Measurements from ENCODE around the gene SS18.

Gene SS18

DNA sequence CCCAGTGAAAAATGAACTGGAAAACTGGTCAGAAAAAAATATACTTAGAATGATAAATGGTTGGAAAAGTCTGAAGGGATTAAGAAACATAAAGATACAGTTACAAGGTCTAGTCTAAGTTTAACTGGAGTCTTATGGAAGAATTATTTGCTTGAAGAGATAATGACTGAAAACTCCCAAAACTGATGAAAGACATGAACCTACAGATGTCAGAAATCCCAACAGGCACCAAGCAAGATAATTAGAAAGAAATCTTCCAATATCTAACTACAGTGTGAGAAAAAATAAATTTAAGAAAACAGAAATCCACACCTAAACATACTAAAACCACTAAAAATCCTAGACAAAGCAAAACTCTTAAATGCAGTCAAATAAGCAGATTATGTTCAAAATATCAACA is 19.4 kb downstream of the SS18 start:
- DNase-seq, result no peak

DNA sequence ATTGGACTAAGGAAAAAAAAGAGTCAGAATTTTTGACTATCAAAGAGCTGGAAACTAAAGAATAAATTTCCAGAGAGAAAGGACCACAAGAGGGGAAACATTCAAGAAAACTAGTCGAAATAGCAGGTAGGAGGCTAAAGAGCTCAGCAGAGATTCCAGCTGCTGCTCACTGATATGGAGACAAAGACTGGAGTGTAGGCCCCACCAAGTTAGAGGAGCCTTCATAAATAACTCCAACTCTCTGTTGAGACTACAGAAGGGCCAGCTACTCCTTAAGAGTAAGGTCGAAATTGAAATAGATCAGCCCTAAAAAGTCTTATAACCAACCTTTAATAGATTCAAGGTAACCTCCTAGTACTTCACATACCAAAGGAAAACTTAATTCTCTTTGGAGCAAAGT is 31.1 kb downstream of the SS18 start:
- DNase-seq, result no peak

DNA sequence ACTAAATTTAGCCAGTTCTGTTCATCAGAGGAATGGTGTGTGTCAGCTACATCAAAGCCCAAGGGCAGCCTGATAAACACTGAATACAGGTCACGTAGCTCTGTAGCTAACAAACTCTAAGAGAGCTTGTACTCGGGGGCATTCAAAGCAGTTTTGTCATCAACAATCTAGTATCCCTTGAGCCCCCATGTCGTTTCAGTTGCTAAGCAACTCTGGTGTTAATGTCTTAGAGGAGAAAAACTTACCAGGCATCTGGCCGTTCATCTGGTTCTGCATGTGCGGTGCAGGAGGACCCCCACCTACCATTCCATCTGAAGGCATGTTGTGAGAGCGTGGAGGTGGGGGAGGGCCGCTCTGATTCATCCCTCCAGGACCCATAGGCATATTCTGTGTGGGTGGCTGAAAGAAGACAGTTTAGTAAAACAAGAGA is 33.1 kb downstream of the SS18 start:
- peak; percentile 2 to 11 for DNase-seq

DNA sequence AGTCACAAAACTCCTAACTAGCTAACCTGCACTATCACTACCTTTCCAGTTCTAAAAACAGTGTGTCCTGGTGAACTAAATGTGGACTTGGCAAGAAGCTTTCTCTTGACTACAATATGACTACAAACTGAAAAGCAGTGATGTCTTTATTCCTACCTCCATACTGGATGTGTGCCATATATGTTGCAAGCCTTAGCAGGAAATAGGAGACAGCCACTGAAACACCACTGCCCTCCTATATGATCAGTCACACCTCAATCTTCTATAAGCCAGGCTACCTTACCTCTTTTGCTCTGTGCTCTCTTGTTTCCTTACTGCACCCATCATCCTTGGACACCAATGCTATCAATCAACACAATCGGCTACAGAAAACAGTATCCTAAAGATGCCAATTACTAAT is 34.1 kb downstream of the SS18 start:
- DNase-seq, result no peak

DNA sequence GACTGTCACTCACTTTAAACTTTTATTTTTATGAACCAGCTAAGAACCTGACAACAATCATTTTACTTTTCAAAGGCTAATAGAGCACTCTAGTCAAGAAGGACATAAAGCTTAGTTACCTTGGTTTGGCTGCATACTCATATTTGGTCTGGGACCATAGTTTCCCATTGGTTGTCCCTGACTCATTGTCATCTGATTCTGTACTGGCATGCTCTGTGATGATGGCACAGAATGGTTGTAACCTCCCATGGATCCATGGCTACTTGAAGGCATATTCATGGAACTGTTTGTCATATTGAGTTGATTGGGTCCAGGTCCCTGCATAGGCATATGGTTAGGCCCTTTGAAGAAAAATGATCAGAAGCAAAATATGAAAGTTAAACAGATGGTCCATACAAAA is 37.9 kb downstream of the SS18 start:
- no peak for DNase-seq

DNA sequence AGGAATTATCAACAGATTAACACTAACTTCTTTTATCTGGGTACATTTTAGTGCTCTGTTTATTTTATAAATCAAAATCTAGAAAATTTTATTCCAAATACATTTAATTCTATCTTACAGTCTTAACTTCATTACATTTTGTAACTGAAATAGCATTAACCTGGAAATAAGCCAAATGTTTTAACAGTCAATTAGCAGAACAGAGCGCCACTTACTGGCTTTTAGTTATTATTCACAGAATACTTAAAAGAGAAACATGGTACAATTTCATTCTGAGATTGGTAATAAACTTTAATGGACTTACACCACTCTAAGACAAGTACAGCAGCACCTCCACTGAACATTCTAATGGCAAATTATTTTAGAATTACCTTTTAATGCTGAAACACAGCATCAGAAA is 38.6 kb downstream of the SS18 start:
- no peak for DNase-seq

DNA sequence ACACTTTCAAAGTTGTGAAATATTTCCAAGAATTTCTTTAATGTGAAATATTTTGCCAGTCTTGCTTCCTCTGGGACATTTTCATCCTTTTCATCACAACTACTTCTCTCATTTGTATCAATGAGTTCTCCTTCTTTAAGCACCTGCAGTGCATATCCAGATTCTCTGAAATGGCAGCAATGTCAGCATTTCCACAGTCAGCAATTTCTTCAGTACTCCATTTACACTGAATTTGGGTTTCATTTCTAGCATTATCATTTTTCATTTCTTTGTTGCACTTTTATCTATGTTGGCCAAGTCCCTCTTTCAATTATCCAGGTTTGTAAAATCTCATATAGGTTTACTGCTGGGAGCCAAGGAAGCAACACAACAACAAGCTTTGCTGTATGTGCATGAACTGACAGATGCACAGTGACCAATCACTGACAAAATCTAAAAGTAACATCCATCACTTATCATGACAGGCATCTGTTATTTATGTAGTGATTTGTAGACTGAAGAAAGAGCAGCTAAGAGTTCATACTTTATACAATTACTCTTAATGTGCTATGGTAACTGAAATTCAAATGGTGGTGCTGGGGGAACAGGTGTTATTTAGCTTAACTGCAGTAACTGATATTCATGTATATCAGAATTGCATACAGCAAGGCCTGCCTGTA is 43.9 kb downstream of the SS18 start:
- DNase-seq, result no peak

DNA sequence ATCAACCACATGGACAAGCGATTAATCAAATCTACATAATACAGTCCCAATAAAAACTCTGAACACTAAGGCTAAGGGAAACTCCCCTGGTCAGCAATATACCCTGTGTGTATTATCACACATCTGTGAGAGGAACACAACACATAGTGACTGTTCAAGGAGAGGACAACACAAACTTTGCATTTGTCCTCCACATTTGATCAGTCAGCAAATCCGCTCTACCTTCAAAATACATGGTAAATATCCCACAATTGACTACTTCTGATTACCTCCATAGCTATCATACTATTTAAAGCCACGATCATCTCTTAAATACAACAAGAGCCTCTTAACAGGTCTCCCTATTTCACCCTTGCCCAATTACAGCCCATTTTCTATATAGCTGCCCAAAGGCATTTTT is 45.6 kb downstream of the SS18 start:
- no peak for DNase-seq

DNA sequence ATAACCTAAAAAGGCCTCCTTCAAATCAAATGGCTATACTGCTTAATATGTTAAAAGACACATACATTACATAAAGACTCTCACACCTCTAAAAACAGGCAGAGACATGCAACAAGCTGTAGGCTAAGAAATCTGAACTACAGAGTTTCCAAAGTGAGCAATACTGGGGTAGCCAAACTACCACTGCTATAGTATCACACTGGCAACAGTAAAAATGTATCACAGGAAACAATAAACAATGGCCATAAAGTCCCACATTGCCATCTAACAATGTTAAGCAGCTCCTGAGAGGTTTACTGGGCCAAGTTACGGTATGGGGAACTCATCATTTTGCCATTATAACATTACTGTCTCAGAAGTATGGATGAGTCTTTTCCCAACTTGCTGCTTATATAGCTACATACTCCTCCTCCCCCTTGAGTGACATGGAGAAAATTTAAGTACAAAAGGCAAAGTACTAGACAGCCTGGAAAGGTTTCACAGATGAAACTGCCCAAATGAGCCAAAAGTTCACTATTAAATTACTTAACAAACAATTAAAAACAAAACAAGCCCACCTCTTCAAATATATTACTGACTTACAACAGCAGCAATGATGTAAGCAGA is 50.3 kb downstream of the SS18 start:
- no peak for DNase-seq

DNA sequence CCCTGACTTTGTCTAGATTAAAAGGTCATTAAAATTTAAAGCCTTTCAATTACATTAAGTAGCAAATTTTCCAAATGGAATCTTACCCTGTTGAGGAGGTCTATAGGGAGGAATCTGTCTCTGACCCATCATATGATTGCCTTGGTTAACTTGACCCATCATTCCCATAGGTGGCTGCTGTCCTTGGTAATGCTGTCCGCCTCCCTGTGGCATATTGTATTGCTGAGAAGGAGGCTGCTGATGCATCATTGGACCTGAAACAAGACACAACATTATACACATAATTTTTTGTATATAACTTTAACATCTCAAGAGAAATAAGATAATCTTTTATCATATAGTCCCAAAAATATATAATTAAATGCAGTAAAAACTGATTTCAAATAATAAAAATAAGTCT is 51.2 kb downstream of the SS18 start:
- no peak for DNase-seq

DNA sequence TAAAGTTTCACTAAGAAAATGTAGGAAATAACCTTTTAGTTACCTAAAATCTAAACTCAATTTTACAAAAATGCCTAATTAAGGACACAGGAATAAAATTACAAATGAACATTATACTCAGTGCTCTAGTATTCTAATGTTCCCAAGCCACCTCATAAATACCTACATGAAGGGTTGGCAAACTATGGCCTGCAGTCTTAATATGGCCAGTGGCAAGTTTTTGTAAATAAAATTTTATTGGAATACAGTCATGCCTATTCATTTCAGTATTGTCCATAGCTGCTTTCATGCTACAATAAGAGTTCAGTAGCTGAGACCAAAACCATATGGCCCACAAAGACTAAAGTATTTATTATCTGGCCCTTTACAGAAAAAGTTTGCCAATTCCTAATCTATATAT is 53.8 kb downstream of the SS18 start:
- no peak for DNase-seq

DNA sequence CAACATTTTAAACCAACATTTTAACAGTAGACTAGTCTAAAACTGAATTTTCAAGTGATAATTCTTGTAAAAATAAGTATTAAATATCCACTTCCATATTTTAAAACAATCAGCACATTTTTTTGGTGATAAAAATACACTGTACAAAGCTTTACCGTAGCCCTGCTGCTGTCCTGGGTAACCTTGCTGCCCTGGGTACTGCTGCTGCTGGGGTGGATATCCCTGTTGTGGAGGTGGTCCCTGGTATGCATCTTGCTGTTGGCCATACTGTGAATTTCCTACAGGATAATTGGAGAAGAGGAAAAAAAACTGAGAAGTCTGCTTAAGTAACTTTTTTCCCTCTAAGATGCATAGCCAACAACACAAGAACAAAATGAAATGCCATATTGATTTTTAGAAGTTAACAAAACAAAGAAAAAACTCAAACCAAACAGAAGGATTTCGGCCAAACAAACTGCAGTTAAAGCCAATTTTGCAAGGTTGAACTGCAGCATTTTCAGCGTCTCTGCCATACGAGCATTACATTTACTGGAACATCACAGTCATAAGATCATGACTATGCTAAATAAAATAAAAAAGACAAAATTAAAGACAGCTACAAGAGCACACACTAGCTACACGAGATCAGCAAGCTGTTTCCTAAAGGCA is 55.4 kb downstream of the SS18 start:
- DNase-seq, result no peak

DNA sequence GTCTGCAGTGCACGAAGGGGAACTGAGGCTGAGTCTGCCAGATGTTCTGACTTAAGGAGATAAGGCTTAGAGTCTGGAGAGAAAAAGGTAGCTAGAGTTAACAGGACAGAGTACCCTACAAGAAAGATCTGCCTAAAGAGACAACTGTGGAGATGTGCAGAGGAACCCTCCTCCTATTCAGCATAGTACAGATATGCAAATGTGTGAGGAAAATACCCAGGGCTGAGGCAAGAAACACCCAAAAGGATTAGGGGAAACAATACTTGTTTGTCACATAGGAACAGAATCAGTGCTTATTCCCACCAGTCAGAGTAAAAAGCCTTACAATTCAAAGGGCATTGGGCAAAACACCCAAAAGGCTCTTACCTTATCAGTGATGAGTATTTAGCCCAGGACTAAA is 67.8 kb downstream of the SS18 start:
- no peak for DNase-seq

DNA sequence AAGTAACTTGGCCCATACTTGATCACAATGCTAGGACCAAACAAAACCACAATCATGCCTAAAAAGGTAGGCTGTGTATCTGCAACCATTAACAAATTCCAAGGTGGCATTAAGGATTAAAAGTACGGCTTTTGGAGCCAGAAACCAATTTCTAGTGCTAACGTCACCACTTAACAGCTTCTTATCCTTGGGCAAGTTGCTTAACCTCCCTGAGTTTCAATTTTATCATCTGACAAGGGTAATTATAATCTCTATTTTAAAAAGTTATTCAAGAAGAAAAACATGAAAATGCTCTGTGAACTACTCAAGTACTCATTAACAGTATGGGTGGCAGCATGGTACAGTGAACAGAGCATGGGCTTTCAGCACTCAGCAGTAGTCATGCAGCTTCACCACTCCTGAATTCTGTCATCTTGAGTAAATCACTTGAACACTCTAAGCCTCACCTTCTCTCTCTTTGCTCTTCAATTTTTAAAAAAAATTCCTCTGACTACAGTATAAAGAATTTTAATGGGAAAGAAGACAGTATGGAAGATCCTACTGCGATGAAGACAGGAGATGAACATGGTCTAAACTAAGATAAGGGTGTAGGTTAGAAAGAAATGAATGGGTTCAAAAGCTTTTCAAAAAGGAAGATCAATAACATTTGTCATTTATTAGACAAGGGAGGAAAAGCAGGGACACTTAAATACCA is 69.2 kb downstream of the SS18 start:
- DNase-seq, result no peak

DNA sequence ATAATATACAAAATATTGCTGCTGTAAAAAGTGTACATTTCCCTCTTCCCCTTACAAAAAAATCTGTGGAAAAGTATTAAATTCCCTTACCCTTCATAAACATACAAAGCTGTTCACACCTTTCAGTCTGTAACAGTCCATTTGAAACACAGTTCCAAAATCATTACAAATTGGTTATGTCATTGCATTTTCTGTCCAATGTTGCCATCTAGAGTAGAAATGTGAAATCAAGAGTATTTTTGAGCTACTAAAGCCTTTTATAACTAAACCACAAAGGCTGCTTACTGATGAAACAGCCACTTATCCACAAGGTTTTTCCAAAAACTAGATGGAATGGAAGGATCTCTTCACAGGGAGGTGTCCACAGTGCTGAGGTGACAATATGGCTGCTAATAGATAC is 72.5 kb downstream of the SS18 start:
- no peak for DNase-seq

DNA sequence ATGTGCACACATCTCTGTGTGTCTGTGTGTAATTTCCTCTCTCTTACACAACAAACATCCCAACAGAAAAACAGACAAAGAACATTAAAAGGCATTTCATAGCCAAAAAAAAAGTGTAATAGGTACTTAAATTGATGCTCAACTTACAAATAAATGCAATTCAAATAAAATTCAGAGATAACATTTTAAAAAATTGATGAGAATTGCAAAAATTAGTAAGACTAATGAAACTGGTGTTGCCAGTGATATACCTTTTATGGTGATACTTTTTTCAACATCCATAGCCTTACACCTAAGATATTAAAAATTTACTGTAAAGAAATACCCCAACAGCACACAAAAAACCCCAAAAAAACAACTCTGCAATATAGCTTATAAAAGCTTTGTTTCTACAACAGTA is 76.0 kb downstream of the SS18 start:
- DNase-seq, result no peak

DNA sequence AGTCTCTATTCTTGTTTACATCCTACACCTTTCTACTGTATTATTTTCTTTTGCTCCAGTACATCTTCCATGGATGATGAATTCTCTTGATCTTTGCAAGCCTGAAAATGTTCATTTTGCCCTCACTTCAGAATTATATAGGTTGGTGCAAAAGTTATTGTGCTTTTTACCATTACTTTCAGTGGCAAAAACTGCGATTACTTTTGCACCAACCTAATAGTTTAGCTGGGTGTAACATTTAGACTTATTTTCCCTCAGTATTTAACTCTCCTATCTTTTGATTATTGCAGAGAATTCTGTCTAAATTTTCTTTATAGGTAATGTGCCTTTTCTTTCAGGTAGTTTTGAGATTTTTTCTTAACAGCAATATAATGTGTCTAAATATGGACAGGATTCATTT is 81.8 kb downstream of the SS18 start:
- no peak for DNase-seq

DNA sequence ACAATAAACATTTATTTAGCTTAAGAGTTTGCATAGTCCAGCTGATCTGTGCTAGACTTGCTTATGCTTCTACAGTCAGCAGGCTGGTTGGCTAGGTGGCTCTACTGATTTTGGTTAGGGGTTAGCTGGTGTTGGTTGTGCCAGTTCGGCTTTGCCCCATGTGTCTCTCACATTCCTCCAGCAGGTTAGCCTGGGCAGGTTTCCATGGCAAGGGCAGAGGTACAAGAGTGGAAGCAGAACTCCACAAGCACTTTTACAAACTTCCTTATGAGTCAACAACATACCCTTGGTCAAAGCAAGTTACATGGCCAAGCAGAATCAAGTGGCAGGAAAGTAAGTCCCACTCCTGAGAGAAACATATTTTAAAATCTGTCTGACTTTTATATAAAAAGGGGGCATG is 82.3 kb downstream of the SS18 start:
- no peak for DNase-seq

DNA sequence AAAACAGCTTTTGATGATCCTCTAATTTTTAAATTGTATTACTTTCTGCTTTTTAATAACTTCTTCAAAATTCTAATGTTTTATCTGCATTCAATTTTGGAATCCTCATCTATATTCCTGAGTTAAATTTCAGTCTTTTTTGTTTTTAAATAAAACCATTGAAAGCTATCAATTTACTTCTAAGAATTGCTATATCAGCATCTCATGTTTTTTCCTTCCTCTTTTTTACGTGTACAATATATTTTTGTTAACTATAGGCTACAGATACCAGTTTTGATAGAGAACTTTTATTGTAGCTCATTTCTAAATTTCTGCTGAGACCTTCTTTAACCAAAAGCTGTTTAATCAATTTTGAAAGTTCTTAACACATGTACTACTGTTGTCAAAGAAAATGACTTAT is 84.5 kb downstream of the SS18 start:
- DNase-seq, result no peak

DNA sequence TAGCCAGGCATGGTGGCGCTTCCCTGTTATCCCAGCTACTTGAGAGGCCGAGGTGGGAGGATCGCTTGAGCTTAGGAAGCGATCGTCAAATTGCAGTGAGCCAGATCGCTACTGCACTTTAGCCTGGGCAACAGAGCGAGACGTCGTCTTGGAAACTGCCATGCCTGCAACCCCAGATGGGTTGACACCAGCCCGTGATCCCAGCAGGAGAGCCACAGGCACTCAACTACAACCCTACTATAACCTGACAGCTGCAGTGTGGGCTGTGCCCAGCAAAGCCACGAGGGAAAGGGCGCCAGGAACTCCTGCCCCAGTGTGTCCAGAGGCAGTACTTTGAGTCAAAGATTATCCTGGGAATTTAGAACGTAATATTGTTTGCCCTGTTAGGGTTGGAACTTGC is 85.6 kb downstream of the SS18 start:
- DNase-seq, result no peak

DNA sequence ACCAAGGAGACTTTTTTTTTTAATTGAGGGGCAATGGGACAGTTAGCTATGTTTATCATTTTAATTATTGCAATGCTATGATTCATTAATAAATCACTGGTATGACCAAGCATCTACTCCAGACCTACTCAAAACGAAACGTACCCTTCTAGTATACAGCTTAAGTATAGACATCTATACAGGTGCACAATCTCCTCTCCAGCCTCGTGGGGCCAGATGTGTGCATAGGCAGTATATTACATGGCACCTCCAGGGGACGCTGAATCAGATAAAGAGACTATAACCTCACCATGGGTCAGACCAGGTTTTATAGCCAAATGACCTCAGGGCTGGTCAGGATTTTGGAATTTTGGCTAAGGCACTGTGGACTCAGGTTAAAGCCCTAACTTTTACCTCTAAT is 86.6 kb downstream of the SS18 start:
- no peak for DNase-seq

DNA sequence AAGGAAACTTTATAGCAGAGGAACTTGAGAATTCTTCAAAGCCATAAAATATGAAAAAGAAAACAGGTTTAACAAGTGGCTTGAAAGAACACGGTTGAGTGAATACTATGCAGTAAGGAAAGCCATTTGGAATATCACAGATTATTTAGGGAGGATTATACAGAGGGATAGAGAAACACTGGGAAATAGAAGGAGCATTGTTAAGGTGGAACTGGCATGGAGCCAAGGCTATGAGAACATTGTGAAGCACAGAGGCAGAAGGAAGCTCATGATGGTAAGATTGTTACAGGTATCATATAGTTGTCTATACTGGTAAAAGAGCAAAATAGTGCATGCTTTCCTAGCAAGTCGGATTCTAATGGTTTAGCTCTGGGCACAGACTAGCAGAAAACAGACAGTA is 87.1 kb downstream of the SS18 start:
- DNase-seq, result no peak

DNA sequence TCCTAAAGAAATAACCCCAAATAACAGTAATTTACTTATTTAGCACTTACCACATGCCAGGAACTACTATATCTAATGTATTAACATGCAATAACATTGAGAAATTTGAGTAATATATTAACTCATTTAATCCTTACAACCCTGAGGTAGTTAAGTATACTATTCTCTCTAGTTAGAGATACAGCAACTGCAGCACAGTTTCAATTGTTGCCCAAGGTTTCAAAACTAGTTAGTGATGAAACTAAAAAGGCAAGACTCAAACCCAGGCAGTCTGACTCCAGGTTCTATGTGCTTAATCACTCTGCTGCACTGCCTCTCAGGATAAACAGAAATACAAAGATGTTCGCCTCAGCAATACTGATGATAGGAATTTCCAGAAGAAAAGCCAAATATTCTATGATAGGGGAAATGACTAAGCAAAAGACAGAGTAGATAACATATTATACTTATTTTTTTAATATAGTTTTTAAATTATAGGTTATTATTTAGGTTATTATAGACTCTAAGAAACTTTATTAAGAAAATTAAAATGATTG is 88.0 kb downstream of the SS18 start:
- no peak for DNase-seq

DNA sequence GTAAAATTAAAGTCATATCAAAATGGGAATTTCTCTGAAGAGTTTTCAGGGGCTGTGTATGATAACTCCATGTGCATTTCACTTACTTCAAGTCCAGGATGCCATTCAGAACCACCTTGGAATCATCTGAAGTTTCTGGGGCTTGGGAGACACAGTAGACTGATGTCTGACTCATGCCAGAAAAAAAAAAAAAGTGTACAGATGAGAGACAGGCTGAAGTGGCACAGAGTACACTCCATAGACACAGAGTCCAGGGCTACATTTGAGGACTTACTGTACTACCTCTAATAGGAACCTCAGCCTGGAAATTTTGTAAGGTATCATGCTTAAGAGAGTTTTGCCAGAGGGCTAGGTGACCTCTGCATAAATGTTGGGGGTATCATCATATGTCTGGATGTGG is 92.0 kb downstream of the SS18 start:
- DNase-seq, result no peak
